ENCODE measurements around the gene ATP1B1. TPM values are rescaled to one million over a fixed set of nuclear protein-coding genes. Genes with fewer than 3 reads are reported as not detected.

ATP1B1 gene
- total and polyA plus RNA-seq, 4 experiments from 2014 or later = 1.2 to 3.5 (median 2.4) TPM

DNA sequence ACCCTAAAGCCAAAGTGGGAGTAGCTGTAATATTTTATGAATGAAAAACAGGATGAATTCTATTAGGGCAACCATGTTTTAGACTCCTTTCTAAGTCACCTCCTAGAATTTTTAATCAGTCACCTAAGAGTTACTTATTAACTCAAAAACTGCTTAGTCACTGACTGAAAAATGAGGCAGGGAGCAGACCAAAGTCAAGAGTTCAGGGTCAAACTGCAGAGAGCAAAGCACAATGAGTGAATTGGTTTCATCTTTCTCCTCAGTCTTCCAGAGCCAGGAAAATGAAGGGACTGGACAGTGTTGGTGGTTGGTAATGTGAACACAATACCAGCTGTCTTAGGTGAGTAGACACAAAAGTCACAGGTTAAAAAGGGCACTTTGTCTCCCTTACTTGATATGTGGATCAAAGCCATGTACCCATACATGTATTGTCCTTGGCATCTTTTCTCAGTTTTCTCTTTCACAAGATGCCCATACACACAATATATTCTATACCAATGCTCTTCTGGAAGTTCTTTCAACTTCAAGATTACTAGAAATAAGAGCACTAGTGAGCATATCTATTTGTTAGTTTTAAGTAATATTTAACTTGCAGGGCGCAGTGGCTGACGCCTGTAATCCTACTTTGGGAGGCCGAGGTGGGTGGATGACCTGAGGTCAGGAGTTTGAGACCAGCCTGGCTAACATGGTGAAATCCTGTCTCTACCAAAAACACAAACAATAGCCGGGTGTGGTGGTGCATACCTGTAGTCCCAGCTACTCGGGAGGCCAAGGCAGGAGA is 42.2 kb downstream of the ATP1B1 start:
- Histone ChIP-seq H3K36me3 (ENCODE audit: insufficient read depth, low read length) (no peaks in the 10 kb centered on the region), H3K4me3 (ENCODE audit: low read length in 2 of 2) (no peak overlapping the region), H3K27me3 (ENCODE audit: insufficient read depth, low read length) (no peaks in the 10 kb centered on the region), H3K9me3 (ENCODE audit: control insufficient read depth in 1 of 2, low read length in 2 of 2) (no peaks in the 10 kb centered on the region), H3K4me1 (ENCODE audit: insufficient read depth, low read length) (no peaks in the 10 kb centered on the region), H3K27ac (ENCODE audit: low read depth, low read length) (no peak overlapping the region)
- CTCF ChIA-PET (ENCODE audit: partially characterized antibody) = no interaction called here
- POLR2A ChIA-PET (ENCODE audit: partially characterized antibody) = no interaction called here
- H3K4me1 Mint-ChIP-seq = no peaks in the 10 kb centered on the region
- H3K27me3 Mint-ChIP-seq = no peaks in the 10 kb centered on the region
- intact Hi-C loops (cut with micrococcal nuclease) = no loop called here
- no peaks in the 10 kb centered on the region for H3K9me3 Mint-ChIP-seq
- no peak overlapping the region for H3K4me3 Mint-ChIP-seq
- DNase-seq = no peak
- peaks cover 0 to 7% of the 10 kb centered on the region in 2 donors for H3K36me3 Mint-ChIP-seq
- H3K27ac Mint-ChIP-seq = no peak overlapping the region

DNA sequence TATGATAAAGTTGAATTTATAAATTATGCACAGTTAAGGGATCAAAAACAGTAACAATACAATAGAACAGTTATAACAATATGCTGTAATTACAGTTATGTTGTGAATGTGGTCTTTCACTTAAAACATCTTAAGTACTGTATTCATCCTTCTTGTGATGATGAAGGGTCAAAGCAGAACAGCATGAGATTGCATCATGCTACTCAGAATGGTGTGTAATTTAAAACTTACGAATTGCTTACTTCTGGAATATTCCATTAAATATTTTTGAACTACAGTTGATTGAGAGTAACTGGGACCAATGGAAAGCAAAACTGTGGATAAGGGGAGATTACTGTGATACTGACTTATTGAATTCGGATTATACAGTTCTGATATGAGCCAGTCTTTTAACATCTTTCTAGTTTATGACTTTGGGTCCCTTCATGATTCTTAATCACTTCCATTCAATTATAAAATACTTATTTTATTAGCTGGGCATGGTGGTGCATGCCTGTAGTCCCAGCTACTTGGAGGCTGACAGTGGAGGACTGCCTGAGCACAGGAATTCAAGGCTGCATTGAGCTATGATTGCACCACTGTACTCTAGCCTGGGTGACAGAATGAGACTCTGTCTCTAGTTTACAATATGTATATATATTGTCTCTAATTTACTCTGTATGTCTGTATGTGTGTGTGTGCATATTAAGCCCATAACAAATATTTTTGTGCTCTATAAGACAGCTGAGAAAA is 43.2 kb downstream of the ATP1B1 start:
- no peaks in the 10 kb centered on the region for H3K9me3 Mint-ChIP-seq
- DNase-seq = no peak
- H3K36me3 Mint-ChIP-seq = peaks cover 0 to 7% of the 10 kb centered on the region in 2 donors
- Histone ChIP-seq H3K9me3 (ENCODE audit: control insufficient read depth in 1 of 2, low read length in 2 of 2) (no peaks in the 10 kb centered on the region), H3K36me3 (ENCODE audit: insufficient read depth, low read length) (no peaks in the 10 kb centered on the region), H3K4me3 (ENCODE audit: low read length in 2 of 2) (no peak overlapping the region), H3K27ac (ENCODE audit: low read depth, low read length) (no peak overlapping the region), H3K27me3 (ENCODE audit: insufficient read depth, low read length) (no peaks in the 10 kb centered on the region), H3K4me1 (ENCODE audit: insufficient read depth, low read length) (no peaks in the 10 kb centered on the region)
- POLR2A ChIA-PET (ENCODE audit: partially characterized antibody) = no interaction called here
- intact Hi-C loops (cut with micrococcal nuclease) = no loop called here
- no peaks in the 10 kb centered on the region for H3K4me1 Mint-ChIP-seq
- CTCF ChIA-PET (ENCODE audit: partially characterized antibody) = interaction anchor here (0.6 kb wide), 1 partner anchor 226 kb away, joined by 3 read pairs; no protein-coding TSS in a partner anchor
- H3K27me3 Mint-ChIP-seq = no peaks in the 10 kb centered on the region
- H3K27ac Mint-ChIP-seq = no peak overlapping the region
- no peak overlapping the region for H3K4me3 Mint-ChIP-seq

DNA sequence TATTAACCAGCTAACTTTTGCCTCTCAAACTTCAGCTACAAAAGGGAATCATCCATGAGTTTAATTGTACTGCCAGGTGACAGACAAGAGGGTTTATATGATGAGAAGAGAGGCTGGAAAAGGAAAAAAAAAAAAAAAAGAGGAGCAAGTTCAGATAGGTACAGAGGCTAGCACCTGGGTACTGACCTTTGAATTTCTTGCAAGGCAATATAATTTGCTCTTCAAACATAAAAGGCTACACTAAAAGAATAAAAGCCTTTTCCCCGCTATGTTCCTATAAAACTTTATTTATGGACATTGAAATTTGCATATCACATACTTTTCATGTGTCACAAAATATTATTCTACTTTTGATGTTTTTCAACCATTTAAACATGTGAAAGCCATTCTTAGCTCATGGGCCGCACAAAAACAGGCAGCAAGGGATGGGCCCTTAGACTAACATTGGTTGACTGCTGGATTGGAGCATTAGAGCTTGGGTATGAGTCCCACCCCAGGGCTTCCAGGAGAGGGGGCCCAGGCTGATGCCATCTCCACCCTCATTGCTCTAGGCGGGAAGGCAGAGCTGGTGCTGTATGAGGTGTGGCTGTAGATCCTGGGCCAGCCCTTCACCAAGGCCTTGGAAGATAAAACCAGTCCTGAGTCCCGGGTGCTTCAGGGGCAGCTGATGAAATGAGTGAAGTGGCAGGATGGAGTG is 44.3 kb downstream of the ATP1B1 start:
- H3K4me1 ChIP-seq (ENCODE audit: insufficient read depth, low read length) = no peaks in the 10 kb centered on the region
- Mint-ChIP-seq H3K4me1 (no peaks in the 10 kb centered on the region), H3K36me3 (peaks cover 0 to 7% of the 10 kb centered on the region in 2 donors), H3K27me3 (no peaks in the 10 kb centered on the region), H3K27ac (no peak overlapping the region), H3K4me3 (no peak overlapping the region), H3K9me3 (no peaks in the 10 kb centered on the region)
- DNase-seq = no peak
- ChIA-PET POLR2A (ENCODE audit: partially characterized antibody) (no interaction called here), CTCF (ENCODE audit: partially characterized antibody) (interaction anchor here (0.6 kb wide), 1 partner anchor 227 kb away, joined by 3 read pairs; no protein-coding TSS in a partner anchor)
- H3K36me3 ChIP-seq (ENCODE audit: insufficient read depth, low read length) = no peaks in the 10 kb centered on the region
- no peaks in the 10 kb centered on the region for H3K9me3 ChIP-seq (ENCODE audit: control insufficient read depth in 1 of 2, low read length in 2 of 2)
- intact Hi-C loops (cut with micrococcal nuclease) = no loop called here
- no peak overlapping the region for H3K4me3 ChIP-seq (ENCODE audit: low read length in 2 of 2)
- no peak overlapping the region for H3K27ac ChIP-seq (ENCODE audit: low read depth, low read length)
- H3K27me3 ChIP-seq (ENCODE audit: insufficient read depth, low read length) = no peaks in the 10 kb centered on the region

DNA sequence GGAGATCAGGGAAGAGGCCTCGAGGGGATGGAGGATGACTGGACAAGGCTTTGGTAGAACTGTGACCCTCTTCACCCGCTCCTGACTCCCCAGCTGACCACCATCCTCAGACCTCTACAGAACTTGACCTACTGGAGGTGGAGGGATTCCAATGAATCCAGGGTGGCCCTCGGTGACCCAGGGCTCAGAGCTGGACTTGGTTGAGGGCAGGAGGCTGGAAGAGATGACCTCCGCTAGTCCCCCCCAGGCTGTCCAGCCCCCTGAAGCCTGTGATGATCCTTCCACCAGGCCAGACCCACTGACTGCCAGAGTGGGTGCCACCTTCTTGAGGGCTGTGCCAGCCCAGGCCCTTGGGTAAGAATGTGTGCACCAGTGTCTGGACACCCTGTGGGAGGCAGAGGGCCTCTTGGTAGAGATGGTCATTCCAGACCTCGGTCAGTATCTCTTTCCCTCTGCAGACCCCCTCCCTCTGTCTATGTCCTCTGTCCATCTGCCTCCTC is 44.9 kb downstream of the ATP1B1 start:
- no peak overlapping the region for H3K4me3 Mint-ChIP-seq
- Histone ChIP-seq H3K27me3 (ENCODE audit: insufficient read depth, low read length) (no peaks in the 10 kb centered on the region), H3K4me3 (ENCODE audit: low read length in 2 of 2) (no peak overlapping the region), H3K36me3 (ENCODE audit: insufficient read depth, low read length) (no peaks in the 10 kb centered on the region), H3K27ac (ENCODE audit: low read depth, low read length) (no peak overlapping the region), H3K4me1 (ENCODE audit: insufficient read depth, low read length) (no peaks in the 10 kb centered on the region), H3K9me3 (ENCODE audit: control insufficient read depth in 1 of 2, low read length in 2 of 2) (no peaks in the 10 kb centered on the region)
- no peak for DNase-seq
- intact Hi-C loops (cut with micrococcal nuclease) = no loop called here
- POLR2A ChIA-PET (ENCODE audit: partially characterized antibody) = no interaction called here
- H3K27ac Mint-ChIP-seq = no peak overlapping the region
- no peaks in the 10 kb centered on the region for H3K27me3 Mint-ChIP-seq
- peaks cover 0 to 7% of the 10 kb centered on the region in 2 donors for H3K36me3 Mint-ChIP-seq
- H3K4me1 Mint-ChIP-seq = no peaks in the 10 kb centered on the region
- no peaks in the 10 kb centered on the region for H3K9me3 Mint-ChIP-seq
- CTCF ChIA-PET (ENCODE audit: partially characterized antibody) = no interaction called here

DNA sequence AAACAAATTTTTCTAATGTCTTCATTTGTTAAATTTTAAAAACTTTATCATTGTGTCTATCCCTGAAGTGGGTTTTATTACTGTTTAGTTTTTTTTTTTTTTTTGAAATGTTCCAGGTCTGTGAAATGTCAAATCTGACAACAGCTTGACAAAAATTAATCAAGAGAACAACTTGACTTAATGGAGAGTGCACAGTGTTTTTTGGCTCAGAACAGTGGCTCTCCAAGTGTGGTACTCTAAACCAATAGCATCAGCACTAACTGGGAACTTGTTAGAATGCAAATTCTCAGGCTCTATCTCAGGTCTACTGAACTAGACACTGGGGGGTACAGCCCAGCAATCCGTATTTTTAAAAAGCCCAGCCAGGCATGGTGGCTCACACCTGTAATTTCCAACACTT is 49.2 kb downstream of the ATP1B1 start:
- H3K27me3 Mint-ChIP-seq = no peaks in the 10 kb centered on the region
- POLR2A ChIA-PET (ENCODE audit: partially characterized antibody) = no interaction called here
- H3K4me3 ChIP-seq (ENCODE audit: low read length in 2 of 2) = no peak overlapping the region
- H3K36me3 Mint-ChIP-seq = peaks cover 0 to 7% of the 10 kb centered on the region in 2 donors
- H3K4me3 Mint-ChIP-seq = no peak overlapping the region
- CTCF ChIA-PET (ENCODE audit: partially characterized antibody) = no interaction called here
- H3K27ac Mint-ChIP-seq = no peak overlapping the region
- no peaks in the 10 kb centered on the region for H3K27me3 ChIP-seq (ENCODE audit: insufficient read depth, low read length)
- intact Hi-C loops (cut with micrococcal nuclease) = no loop called here
- H3K9me3 Mint-ChIP-seq = no peaks in the 10 kb centered on the region
- no peaks in the 10 kb centered on the region for H3K4me1 ChIP-seq (ENCODE audit: insufficient read depth, low read length)
- no peaks in the 10 kb centered on the region for H3K4me1 Mint-ChIP-seq
- DNase-seq = no peak
- H3K27ac ChIP-seq (ENCODE audit: low read depth, low read length) = no peak overlapping the region
- no peaks in the 10 kb centered on the region for H3K36me3 ChIP-seq (ENCODE audit: insufficient read depth, low read length)
- no peaks in the 10 kb centered on the region for H3K9me3 ChIP-seq (ENCODE audit: control insufficient read depth in 1 of 2, low read length in 2 of 2)

DNA sequence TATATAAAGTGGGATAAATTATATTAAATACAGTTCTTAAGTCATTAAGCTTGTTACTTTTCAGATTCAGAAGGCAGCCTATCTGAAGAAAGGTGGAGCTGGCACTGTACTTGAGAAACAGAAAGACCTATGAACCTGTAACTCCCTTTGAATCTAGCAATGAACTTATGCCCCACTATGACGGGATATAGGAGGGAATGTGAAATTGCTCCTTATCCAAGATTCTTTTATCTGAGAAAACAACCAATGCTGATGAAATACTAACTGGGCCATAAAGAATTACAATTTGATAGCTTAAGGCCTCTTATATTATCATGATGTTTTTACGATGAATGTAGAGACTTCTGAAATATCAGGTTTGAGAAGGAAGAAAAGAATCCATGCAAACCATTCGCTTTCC is 50.1 kb downstream of the ATP1B1 start:
- intact Hi-C loops (cut with micrococcal nuclease) = no loop called here
- H3K36me3 ChIP-seq (ENCODE audit: insufficient read depth, low read length) = no peaks in the 10 kb centered on the region
- CTCF ChIA-PET (ENCODE audit: partially characterized antibody) = no interaction called here
- Mint-ChIP-seq H3K27me3 (no peaks in the 10 kb centered on the region), H3K36me3 (peaks cover 0 to 4% of the 10 kb centered on the region in 2 donors), H3K4me3 (no peak overlapping the region), H3K9me3 (no peaks in the 10 kb centered on the region), H3K4me1 (no peaks in the 10 kb centered on the region), H3K27ac (no peak overlapping the region)
- no peaks in the 10 kb centered on the region for H3K4me1 ChIP-seq (ENCODE audit: insufficient read depth, low read length)
- no peaks in the 10 kb centered on the region for H3K9me3 ChIP-seq (ENCODE audit: control insufficient read depth in 1 of 2, low read length in 2 of 2)
- H3K4me3 ChIP-seq (ENCODE audit: low read length in 2 of 2) = no peak overlapping the region
- POLR2A ChIA-PET (ENCODE audit: partially characterized antibody) = no interaction called here
- no peak overlapping the region for H3K27ac ChIP-seq (ENCODE audit: low read depth, low read length)
- DNase-seq = no peak
- no peaks in the 10 kb centered on the region for H3K27me3 ChIP-seq (ENCODE audit: insufficient read depth, low read length)

DNA sequence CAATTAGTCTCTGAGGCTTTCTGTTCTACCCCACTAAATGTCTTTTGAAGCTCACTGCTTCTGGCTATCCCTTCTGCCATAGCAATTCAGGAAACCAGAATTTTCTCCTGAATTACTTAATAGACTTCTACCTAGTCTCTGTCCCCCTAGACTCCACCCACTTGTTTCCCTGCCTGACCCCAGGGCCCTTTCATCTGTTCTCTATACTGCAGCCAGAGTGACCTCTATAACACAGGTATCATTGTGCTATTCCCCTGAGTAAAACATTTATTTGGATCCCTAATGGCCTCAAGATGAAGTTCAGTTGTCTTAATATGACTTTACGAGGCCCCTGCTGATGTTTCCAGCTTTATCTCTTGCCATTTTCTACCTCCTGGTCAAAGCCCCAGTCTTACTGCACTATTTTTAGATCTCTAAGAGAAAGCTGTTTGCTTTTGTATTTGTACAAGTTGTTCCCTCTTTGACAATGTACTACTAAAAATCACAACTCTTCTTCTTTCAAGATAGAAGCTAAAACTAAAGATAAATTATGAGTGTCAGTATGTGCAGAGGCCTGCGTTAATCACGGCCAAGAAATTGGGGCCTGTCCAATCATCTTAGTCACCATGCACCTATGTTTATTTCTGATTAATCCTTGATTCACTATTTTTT is 54.5 kb downstream of the ATP1B1 start:
- H3K4me3 Mint-ChIP-seq = no peak overlapping the region
- H3K4me1 Mint-ChIP-seq = no peaks in the 10 kb centered on the region
- peaks cover 2 to 3% of the 10 kb centered on the region in 2 donors for H3K36me3 Mint-ChIP-seq
- ChIA-PET POLR2A (ENCODE audit: partially characterized antibody) (no interaction called here), CTCF (ENCODE audit: partially characterized antibody) (no interaction called here)
- H3K27ac Mint-ChIP-seq = no peak overlapping the region
- no peaks in the 10 kb centered on the region for H3K27me3 ChIP-seq (ENCODE audit: insufficient read depth, low read length)
- H3K4me3 ChIP-seq (ENCODE audit: low read length in 2 of 2) = no peak overlapping the region
- no peaks in the 10 kb centered on the region for H3K4me1 ChIP-seq (ENCODE audit: insufficient read depth, low read length)
- H3K36me3 ChIP-seq (ENCODE audit: insufficient read depth, low read length) = no peaks in the 10 kb centered on the region
- H3K27me3 Mint-ChIP-seq = no peaks in the 10 kb centered on the region
- H3K9me3 ChIP-seq (ENCODE audit: control insufficient read depth in 1 of 2, low read length in 2 of 2) = no peaks in the 10 kb centered on the region
- H3K27ac ChIP-seq (ENCODE audit: low read depth, low read length) = no peak overlapping the region
- no peak for DNase-seq
- no peaks in the 10 kb centered on the region for H3K9me3 Mint-ChIP-seq
- intact Hi-C loops (cut with micrococcal nuclease) = no loop called here
